HG03520 (cell line): ENCODE results near the gene COL1A1.

ENCODE experiments used
- ATAC-seq: cut with Tn5 transposase; IDR thresholded peaks from one replicate; pipeline ENCODE4 v1.9.1; 2021; ENCODE audit warnings: mild to moderate bottlenecking, moderate library complexity; ENCODE audit not compliant: unreplicated experiment

Gene COL1A1

DNA sequence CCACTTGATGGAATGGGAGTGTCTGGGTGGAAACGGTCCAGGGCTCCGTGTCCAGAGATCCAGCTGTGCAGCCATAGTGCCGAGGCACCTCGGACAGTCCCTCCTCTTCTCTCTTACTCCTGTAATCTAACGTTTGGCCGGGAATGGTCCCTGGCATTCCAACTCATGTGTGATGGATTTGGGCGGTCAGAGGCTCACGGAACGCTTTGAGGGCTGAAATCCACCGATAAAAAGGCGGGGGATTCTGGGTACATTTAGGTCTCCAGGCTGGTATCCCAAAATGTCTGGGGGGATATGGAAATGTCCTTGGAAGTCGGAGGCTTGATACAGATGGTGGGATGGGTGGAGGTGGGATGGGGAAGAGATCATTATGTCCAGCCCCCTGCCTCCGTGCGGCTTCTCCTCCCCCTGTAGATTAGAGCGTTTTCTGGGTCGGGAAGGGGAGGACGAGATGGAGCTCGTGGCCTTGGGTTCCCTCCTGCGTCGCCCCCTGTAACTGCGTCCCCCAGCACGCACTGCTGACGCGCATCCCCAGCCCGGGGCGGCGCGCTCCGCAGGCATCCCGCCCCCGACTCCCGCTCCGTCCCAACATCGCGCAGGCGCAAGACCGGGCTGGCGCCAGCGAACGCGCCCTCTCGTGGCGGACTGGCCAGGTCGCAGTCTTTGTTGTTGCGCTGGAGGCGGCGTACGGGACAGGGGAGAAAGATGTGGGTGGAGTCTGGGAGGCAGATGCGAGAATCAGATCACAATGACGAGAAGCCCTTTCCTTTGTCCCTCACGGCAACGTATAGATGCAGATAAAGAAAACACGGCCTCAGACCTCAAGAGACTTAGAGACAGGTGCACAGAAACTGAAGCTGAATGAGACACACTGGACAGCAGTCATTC, 40.2 kb downstream of the COL1A1 start:
- ATAC-seq: peak; percentile 71

DNA sequence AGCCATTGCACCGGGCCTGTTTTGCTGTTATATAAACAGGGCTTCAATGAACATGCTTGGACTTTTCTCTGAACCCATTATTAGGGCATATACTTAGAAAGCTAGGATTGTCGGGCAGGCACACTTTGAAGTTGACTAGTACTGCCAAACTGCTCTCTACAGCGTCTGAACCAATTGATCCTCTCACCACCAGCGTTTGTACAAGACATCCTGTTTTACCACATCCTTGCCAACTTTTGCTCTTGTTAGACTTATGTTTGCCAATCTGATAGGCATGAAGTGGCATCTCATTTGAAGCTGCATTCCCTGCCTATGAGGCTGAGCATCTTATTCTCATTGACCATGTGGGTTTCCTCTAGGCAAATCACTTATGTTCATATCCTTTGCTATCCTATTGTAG, 43.5 kb downstream of the COL1A1 start:
- ATAC-seq: no peak

DNA sequence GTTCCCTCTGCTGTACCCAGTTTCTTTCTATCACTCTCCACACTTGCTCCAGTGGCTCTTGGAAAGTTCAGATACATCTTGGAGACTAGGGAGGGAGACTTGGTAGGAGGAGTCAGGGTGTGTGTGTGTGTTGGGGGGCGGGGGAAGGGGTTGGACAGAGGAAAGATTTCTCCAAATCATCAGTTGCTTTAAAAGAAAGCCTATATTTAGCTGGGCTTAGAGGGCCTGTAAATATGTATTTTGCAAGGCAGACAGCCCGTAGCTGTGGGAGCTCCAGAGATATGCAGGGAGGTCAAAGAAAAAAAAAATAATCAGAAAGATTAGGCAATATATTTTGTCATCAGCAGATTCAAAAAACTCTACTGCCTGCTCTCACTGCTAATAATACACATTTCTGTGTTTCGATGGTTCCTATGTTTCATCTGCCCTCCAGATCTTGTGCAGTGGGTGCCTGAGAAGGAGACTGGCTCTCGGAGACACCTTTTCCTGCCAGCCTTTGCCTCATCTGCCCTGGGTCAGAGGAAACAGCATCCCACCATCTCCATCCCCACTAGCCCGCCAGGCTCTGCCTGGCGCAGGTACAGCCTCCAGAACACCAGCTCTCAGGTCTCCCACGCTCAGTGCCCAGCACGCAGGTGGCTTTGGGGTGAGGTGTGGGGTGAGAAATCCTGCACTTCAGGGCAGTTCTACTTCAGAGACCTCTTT, 46.2 kb downstream of the COL1A1 start:
- ATAC-seq: no peak

DNA sequence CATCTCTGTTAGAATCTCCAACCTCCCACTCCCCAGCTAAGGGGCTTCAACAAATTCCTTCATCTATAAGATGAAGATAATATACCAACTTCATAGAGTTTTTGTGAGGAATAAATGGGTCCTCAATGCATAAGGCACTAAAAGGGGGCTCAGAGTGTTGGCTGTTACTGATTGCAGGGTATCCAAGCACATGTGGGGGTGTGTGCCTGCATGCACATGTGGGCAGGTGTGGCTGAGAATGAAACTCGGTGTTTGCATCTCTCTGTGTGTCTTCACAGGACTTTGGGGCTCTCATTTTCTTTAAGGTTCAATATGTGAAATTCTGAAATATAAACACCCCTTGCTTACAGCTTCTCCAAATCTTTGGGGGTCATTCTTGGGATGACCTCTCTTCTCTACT, 46.8 kb downstream of the COL1A1 start:
- no peak for ATAC-seq

DNA sequence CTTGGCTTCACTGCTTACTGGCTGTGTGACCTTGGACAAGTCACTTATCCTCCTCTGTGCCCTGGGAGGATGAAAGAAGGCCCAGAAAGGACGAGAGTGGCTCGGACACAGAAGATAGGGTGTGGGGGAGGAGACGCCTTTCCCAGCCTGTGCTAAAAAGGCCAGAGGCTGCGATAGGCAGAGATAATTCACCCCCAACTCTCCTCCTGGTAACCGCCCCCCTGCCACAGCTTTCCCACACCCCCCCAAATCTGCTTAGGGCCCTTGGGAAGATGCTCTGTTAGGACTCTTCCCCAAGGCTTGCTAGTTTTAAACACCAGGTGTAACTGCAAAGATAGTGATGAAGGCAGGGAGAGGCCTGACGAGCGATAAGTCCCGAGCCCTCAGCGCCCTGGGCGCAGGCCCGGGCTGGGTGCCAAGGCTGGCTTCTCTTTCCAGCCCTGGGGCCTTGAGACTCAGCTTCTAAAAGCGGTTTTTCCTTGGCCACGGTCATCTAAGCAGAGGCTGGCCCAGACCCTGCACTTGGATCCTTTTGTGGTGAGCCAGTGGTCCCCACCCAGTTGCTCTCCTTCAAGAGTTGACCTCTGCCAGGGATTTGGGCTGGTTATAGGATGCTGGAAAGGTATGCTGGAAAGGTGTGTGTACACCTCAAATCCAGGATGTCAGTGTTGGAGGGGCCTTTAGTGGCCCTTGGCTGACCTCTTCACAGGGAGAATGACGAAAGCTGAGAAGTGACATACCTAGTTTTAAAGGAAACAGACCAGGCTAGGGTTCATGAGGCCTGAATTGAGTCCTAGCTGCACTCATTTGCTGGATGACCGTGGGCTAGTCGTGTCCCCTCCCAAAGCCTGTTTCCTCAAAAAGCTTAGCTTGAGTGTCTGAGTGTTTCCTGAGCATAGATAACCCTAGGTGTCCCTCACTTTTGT, 47.5 kb downstream of the COL1A1 start:
- ATAC-seq: no peak

DNA sequence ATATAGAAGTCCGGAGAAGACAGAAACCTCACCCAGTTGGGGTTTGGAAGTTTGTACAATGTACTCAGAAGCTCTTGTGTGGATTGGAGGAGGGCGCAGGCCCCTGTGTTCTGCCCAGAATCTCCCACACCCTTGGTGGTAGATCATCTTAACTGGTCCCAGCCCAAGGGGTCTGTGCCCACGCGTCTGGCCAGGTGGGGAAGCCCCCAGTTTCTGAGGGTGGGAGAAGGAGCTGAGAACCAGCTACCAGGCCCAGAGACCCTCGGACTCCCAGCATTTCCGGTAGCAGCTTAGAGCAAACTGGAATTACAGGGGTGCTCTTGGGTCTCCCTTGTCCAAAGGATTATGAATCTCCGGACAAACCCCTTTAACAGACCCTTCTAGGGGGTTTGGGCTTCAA, 48.7 kb downstream of the COL1A1 start:
- no peak for ATAC-seq

DNA sequence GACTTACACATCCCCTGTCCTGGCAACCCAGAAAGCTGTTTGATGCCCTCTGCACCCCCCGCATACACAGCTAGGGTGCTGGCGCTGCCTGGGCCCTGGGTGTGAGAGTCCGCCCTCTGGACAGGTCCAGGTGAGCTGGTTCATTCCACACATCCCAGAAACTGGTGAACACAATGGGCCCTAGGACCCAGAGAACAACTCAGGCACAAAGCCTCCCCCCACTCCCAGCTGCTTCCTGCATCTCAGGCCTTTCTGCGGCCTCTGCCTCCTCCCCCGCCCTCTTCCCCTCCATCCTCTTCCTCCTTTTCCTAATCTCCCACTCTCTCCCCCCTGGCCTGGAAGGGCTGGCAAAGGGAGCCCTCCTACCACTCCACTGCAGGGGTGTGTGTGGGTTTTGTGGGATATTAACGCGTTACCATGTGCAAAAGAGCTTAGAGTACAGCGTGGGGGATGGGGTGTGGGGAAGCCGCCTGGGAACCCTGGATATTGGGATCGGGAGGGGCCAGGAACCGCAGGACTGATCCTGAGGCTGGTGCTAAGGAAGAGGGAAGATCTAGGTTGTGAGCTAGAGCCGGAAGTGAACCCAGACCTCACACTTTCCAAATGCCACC, 49.4 kb downstream of the COL1A1 start:
- no peak for ATAC-seq

DNA sequence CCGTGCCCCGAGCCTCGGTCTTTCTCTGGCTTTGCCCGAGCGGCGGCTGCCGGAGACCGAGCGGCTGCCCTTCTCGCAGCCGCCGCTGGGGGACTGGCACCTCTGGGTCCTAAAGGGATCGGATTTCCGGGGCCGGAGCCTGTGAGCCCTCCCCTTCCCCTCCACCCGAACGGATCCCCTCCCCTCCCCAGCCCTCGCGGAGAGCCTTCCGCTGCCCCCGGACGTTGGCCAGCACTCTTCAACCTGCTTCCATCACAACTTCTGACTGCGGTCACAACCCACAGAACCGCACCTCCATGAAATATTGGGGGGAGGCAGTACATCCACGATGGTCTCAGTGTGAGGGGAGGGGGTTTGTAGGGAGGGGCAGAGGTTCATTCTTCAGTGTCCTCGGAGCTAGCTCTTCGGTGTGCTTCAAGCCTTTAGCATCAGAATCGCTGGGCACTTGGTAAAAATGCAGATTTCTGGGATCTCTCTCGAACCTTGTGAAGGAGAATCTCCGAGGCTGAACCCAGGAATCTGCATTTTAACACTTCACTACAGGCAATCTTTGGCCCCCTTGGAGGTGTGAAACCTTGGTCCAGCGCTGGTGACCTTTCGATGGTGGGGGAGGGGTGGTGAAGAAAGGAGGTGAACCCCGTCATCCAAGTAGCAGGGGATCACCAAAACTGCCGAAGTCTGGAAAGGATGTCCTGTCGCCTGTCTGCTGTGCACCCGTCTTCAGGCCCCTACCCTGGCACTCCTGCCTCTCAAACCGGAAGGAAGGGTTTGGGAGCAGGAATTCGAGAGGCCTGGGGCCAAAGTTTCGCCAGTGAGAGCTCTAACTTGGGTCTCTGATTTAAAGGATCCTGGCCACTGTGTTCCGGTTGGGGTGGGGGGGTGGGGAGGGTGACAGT, 50.1 kb downstream of the COL1A1 start:
- ATAC-seq: peak; percentile 40

DNA sequence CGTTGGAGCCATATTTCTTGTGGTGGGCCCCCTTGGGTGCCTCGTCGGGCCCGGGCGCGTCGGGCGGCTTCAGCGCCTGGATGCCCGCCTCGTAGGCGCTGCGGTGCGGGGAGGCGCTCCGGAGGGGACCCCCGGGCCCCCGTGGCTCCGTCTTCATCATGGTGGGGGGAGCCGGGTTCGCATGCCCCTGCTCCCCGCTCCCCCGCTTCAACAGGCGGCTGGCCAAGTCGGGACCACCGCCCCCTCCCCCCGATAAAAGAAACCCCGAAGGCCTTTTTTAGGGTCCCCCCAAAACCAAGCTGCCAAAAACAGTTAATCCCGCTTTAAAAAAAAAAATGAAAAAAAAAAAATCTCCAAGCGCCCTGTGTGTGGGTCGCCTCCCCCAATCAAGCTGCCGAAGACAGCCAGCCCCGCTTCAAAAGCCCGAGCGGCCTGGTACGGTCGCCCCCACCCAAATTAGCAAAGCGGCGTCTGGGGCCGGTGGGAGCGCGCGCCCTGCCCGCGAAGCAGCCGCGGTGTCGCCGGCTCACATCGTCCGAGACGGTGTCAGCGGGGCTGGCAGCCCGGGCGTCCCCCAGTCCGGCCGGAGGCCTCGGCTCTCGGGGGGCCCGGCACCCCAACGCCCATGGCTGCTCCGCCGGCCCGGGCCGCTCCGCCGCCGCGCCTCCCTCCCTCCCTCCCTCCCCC, 50.9 kb downstream of the COL1A1 start, which contains the start of gene PPP1R9B:
TSS of gene PPP1R9B (minus strand) at position 324 of the 687 bp plus-strand sequence. CDS start at position 160, 164 bp downstream.
- ATAC-seq: no peak

DNA sequence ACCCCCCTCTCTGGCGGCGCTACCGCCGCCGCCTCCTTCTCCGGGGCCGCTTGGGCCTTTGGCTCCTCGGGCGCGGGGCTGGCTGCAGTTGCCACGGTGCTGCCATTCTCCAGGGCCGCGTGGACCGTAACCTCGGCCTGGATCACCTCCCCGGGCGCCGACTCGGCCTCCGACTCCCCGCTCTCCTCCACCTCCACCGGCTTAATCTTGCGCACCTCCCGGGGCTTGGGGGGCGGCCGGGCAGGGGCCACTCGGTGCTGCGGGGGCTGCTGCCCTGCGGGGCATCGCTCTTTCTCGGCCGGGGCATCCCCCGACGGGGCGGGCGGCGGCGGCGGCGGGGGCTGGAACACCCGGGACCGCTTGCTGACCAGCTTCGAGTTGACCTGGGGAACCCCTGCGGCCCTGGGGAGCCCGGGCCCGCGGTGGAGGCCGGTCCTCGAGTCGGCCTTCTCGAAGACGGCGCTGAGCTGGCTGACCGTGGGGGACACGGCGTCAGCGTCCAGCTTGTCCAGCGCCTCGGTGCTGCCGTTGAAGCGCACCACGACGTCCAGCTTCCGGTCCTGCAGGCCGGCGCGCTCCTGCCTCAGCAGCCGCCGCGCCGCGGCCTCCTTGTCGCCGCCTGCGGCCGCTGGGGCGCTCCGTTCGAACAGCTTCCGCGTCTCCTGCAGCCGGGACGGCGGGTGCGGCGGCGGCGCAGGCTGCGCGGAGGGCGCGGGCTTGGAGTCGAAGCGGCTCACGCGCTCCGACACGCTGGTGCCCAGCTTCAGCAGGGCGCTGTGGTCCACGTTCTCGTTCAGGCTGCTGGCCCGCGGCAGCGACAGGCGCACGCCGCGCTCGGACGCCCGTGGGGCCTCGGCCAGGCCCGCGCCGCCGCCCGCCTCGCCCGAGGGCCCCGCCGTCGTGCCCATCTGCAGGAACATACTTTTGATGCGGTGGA, 51.7 kb downstream of the COL1A1 start:
- no peak for ATAC-seq

DNA sequence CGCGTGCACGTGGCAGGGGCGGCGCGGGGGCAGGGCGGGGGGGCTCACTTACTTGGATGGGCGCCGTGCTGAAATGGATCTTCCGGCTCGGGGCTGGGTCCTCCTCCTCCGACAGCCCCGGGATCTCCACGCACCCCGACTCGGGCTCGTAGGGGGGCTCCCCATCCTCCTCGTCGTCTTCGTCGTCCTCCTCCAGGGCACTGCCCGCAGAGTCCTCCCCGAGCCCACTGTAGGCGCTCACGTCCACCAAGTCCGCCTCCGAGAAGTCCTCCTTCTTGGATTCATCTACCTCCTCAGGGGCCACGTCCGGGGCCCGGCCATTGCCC, 52.4 kb downstream of the COL1A1 start:
- no peak for ATAC-seq

DNA sequence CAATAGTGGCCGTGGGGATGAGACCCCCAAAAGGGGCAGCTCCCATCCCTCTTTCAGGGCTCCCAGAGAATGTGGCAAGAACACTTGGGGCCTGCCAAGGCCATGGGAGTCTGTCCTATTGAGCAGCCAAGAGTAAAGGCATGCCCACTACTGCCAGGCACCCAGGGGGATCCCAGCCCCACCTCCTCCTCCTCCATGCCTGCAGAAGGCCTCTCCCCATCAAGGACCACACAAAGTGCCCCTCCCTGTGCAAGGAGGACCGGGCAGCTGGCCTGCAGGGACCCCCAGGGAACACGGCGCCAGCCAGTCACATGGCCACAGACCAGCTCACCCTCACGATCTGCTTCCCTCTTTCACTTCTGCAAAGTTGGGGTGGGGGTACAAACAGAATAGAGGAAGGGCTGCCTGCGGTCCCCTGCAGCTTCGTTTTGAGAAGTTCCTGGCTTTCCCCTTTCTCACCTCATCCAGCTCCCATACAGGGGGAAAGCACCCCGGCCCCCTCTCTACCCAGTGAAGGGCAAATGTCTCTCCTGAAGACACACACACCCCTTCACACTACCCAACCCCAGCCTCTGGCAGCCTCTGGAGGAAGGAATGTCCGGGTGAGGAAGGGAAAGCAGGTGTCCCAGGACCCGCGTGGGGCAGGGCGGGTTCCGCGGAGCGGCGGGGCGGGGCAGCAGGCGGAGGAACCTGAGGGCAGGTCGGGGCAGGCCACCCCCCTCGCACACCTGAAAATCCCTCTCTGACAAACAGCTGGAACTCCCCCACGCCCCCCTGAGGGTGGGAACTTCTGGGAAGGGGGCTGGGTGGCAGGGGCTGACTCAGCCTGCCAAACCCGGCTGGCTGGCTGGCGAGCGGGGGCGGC, 53.0 kb downstream of the COL1A1 start:
- ATAC-seq: no peak

DNA sequence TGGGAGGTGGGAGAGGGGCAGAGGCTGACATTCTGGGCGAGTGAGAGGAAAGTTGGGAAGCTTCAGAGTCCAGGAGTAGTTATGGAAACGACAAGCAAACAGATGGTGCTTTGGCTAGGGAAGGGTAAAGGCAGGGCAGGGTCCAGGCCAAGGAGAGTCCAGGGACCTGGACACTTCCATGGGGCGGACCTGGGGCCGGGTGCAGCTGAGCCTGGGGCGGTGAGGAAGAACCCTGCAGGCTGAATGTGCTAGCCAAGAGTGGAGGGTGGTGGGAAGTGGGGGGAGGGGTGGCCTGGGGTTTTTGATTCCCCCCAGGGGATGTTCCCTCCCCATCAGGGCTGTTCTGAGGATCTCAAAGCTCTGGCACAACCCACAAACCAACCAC, 53.6 kb downstream of the COL1A1 start:
- ATAC-seq: no peak

DNA sequence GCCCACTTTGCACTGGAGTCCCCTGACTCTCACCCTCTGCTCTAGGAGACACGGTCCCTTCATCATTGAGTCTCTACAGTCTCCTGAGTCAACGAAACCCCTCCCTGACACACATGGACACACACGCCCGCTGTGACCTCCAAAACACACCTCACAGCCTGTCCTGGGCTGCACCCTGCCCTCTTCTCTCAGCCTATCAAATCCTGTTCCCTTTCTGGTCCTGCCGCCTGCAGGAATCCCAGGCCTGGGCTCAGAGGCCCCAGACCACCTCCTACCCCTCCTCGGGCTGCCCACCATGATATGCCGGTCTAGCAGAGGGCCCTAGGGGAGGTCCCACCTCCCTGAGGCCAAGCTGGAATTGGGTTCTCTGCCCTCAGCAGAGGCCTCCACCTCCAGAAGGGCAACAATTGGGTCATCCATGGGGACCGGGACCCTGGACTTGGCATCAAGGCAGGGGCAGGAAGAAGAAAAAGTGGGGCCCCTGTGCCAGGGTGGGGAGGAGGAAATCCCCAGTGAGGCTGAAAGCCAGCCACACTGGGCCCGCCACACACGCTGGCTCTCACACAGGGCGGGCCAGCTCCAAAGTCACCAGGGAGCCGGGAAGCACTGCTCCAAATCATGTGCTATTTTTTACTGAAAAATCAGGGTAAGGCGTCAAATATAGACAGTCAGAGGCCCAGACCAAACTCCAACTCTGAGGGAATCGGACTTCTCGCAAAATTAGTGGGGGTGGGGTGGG, 54.3 kb downstream of the COL1A1 start:
- no peak for ATAC-seq

DNA sequence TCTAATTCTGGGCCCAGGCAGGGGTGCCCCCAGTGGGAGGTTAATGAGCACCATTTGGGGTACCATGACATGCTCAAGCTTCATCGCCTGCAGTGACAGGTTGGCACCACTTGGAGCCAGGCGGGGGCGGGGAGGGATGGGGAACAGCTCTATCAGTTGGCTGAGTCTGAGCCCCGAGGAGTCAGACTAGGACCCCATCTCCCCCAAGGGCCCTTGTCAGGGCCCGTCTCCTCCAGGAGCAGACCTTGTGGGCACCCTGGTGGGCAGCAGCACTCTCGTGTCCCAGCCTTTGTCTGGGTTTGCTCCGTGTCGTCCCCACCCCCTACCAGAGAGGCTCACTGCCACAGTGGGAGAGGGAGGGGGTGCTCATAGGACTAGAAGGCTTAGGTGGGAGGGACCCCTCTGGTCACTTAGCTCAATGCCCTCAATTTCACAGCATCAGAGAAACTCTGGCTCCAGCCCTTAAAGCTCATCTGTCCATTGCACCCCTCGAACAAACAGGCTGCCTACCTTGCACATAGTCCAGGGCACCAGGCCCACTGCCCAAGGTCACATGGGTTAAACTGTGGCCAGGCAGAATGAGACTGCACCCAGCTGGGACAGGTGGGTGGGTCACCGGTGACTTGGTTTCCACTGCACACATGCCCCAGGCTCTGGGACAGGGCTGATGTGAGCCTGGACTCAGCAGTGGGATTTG, 55.1 kb downstream of the COL1A1 start:
- no peak for ATAC-seq
